Measurements from ENCODE around the gene CSNK2A1.
"Not testable (repeated sequence)": the region's sequence is repeated elsewhere in the genome, so short reads cannot be mapped to it uniquely, and the experiment has no call there.

Gene CSNK2A1

GRCh38 chr20:531608-532007 lies 12.0 kb downstream of the CSNK2A1 start:
- DNase-seq = no peak

- DNase-seq = no peak
Measured at GRCh38 chr20:530321-530720, 13.3 kb downstream of the CSNK2A1 start.

GRCh38 chr20:528923-529604 lies 14.5 kb downstream of the CSNK2A1 start:
- DNase-seq = no peak

- no peak for DNase-seq
Measured at GRCh38 chr20:527571-527886, 16.1 kb downstream of the CSNK2A1 start.

- no peak for DNase-seq
Measured at GRCh38 chr20:521860-522259, 21.7 kb downstream of the CSNK2A1 start.

- DNase-seq = no peak
Measured at GRCh38 chr20:519999-520398, 23.6 kb downstream of the CSNK2A1 start.

- no peak for DNase-seq
Measured at GRCh38 chr20:517221-517620, 26.4 kb downstream of the CSNK2A1 start.

GRCh38 chr20:516799-517198 lies 26.8 kb downstream of the CSNK2A1 start:
- DNase-seq = no peak

GRCh38 chr20:515696-516095 lies 27.9 kb downstream of the CSNK2A1 start:
- DNase-seq = no peak

GRCh38 chr20:513429-513828 lies 30.2 kb downstream of the CSNK2A1 start:
- DNase-seq = no peak

- not testable (repeated sequence) for DNase-seq
Measured at GRCh38 chr20:510328-511057, 33.1 kb downstream of the CSNK2A1 start.

- DNase-seq = not testable (repeated sequence)
Measured at GRCh38 chr20:508364-508787, 35.2 kb downstream of the CSNK2A1 start.

GRCh38 chr20:507761-508332 lies 35.7 kb downstream of the CSNK2A1 start:
- no peak for DNase-seq

- no peak for DNase-seq
Measured at GRCh38 chr20:507006-507758, 36.4 kb downstream of the CSNK2A1 start.

GRCh38 chr20:504632-505075 lies 38.9 kb downstream of the CSNK2A1 start:
- no peak for DNase-seq

GRCh38 chr20:503048-503737 lies 40.4 kb downstream of the CSNK2A1 start:
- DNase-seq = no peak

GRCh38 chr20:497979-498378 lies 45.6 kb downstream of the CSNK2A1 start:
- DNase-seq = no peak

- no peak for DNase-seq
Measured at GRCh38 chr20:496126-496696, 47.4 kb downstream of the CSNK2A1 start.

GRCh38 chr20:492159-492558 lies 51.4 kb downstream of the CSNK2A1 start:
- no peak for DNase-seq

GRCh38 chr20:487655-488054 lies 55.9 kb downstream of the CSNK2A1 start:
- no peak for DNase-seq

GRCh38 chr20:483815-484644 lies 59.6 kb downstream of the CSNK2A1 start:
- DNase-seq = no peak

GRCh38 chr20:481167-481566 lies 62.4 kb downstream of the CSNK2A1 start:
- DNase-seq = no peak
